Right lobe of liver (tissue), 6 donors: ENCODE data around the gene NPHP3. TPM values are rescaled to one million over a fixed set of nuclear protein-coding genes. Genes with fewer than 3 reads are reported as not detected.

ENCODE experiments used
- ATAC-seq, 4 donors: fragments of 200-7000 bp; cut with Tn5 transposase; one replicate each; pipeline ENCODE4 v1.9.1; 2020; ENCODE audit warnings: mild to moderate bottlenecking in 4 of 4, moderate library complexity in 4 of 4
- DNase-seq, 3 donors: peaks; one replicate each; pipeline ENCODE4 v3.0.0-alpha.2; 2020
- H3K27ac ChIP-seq, 3 donors: fragments of 200-600 bp; one replicate each; pipeline ENCODE4 v1.8.0; 2022
- H3K27me3 ChIP-seq, 2 donors: fragments of 200-600 bp; one replicate each; pipeline ENCODE4 v1.8.0; 2022
- H3K36me3 ChIP-seq, 4 donors: fragments of 200-600 bp; sonication (generic) in 1 of 4; one replicate each; pipeline versions ENCODE4 v1.5.1 to v1.8.0; 2017 to 2022; ENCODE audit warnings: control low read depth in 1 of 4
- H3K4me1 ChIP-seq, 4 donors: fragments of 200-600 bp; sonication (generic) in 1 of 4; one replicate each; pipeline versions ENCODE4 v1.5.1 to v1.8.0; 2017 to 2022; ENCODE audit warnings: control low read depth in 1 of 4
- H3K4me3 ChIP-seq, 3 donors: fragments of 200-600 bp; one replicate each; pipeline ENCODE4 v1.8.0; 2022
- H3K9me3 ChIP-seq, 4 donors: fragments of 200-600 bp; sonication (generic) in 1 of 4; one replicate each; pipeline versions ENCODE4 v1.5.1 to v1.8.0; 2017 to 2022; ENCODE audit warnings: control low read depth in 1 of 4
- CTCF ChIP-seq, 4 donors: fragments of 200-600 bp in 3 of 4; fragments of 450-650 bp in 1 of 4; IDR thresholded peaks; one replicate each; pipeline versions ENCODE4 v1.5.1 to v1.8.0; 2016 to 2022; ENCODE audit warnings: antibody characterized with exemption in 4 of 4, mild to moderate bottlenecking in 2 of 4
- POLR2A ChIP-seq: fragments of 450-650 bp; IDR thresholded peaks from one replicate; pipeline ENCODE4 v1.6.1; 2017; ENCODE audit warnings: antibody characterized with exemption, mild to moderate bottlenecking
- WGBS: methylation state at CpG from one replicate; pipeline ENCODE4 v1.1.6; 2018; ENCODE audit warnings: low coverage, low lambda C conversion rate; ENCODE audit not compliant: insufficient coverage; ENCODE audit errors: missing lambda C conversion rate; 5-methylcytosine and 5-hydroxymethylcytosine counted together
- intact Hi-C, 2 donors: fragments of 100-400 bp; cut with DNase I; formaldehyde crosslinking; loops; one replicate each; pipeline versions ENCODE4 v1.11.2 to v1.14.1; 2022
- long read RNA-seq: library from polyadenylated mRNA; unstranded; transcript quantifications from one replicate; pipeline ENCODE4 v2.0.0, GENCODE V29; 2019
- total RNA-seq, 6 experiments: library from RNA; depleted of rRNA in 2 of 6; stranded (reverse); fragments of >200 nt in 2 of 6; fragmentation: NEBNext Ultra II Directional in 3 of 6; extraction: Animal tissue kit (Norgen Biotek cat#: 25700) in 3 of 6; gene quantifications; one replicate each; pipeline versions ENCODE4 v1.1.0 to v1.2.4, GENCODE V29; 2016 to 2023
- donor health status: DM: no; HTN: yes; CAD: no.
- donor health status: DM: no; HTN: no; CAD: no.
- donor health status: DM: no; HTN: no; CAD: no.
- donor health status: DM: no; HTN: yes; CAD: no.
- donor health status: DM: no; HTN: yes; CAD: no.

The NPHP3 gene
- 10 to 100 TPM in 1 of 6 experiments, 1 to 10 TPM in 5; 6.5 to 11.4 (median 9.3) TPM for total RNA-seq
- long read RNA-seq: 0 reads

GRCh38 chr3:132722165-132723023, at the start of gene NPHP3:
NPHP3 (minus strand) TSS chr3:132722409; CDS start chr3:132722355, 54 bp downstream.
- 3% methylated on average over 56 of the region's 96 CpGs for WGBS
- Histone ChIP-seq H3K27me3 (no peaks in the 10 kb centered on the region), H3K4me3 (peak within 1 kb of the TSS; percentile 84 to 97 (median 95)), H3K27ac (peak within 1 kb of the TSS; percentile 85 to 96 (median 88)), H3K4me1 (peaks cover 0 to 16% (median 8%) of the 10 kb centered on the region in 4 donors), H3K9me3 (no peaks in the 10 kb centered on the region), H3K36me3 (peaks cover 0 to 12% (median 0%) of the 10 kb centered on the region in 4 donors)
- intact Hi-C loops: no loop called here
- ATAC-seq (peak; percentile 91 to 95 (median 91)), DNase-seq (peak; percentile 99 to 100 (median 99))
- TF ChIP-seq POLR2A (peak; percentile 93), CTCF (IDR thresholded peaks at IDR 0.05) (peak in 1 of 4 donors; percentile 0)

GRCh38 chr3:132758740-132759139, 36.5 kb upstream of the NPHP3 start:
- Histone ChIP-seq H3K9me3 (no peaks in the 10 kb centered on the region), H3K4me1 (no peaks in the 10 kb centered on the region), H3K36me3 (no peaks in the 10 kb centered on the region), H3K27me3 (no peaks in the 10 kb centered on the region), H3K27ac (no peak overlapping the region), H3K4me3 (no peak overlapping the region)
- DNase-seq: no peak
- TF ChIP-seq POLR2A (no peak), CTCF (IDR thresholded peaks at IDR 0.05) (no peak)
- ATAC-seq: no peak
- WGBS: 45% methylated on average over 2 of the region's 2 CpGs
- intact Hi-C loops: no loop called here

GRCh38 chr3:132756108-132756650, 34.0 kb upstream of the NPHP3 start:
- H3K9me3 ChIP-seq: no peaks in the 10 kb centered on the region
- no peaks in the 10 kb centered on the region for H3K36me3 ChIP-seq
- no peak for TF ChIP-seq POLR2A
- TF ChIP-seq CTCF (IDR thresholded peaks at IDR 0.05): no peak
- DNase-seq: no peak
- intact Hi-C loops: no loop called here
- H3K27ac ChIP-seq: no peak overlapping the region
- ATAC-seq: no peak
- 72% methylated on average over 3 of the region's 3 CpGs for WGBS
- no peaks in the 10 kb centered on the region for H3K27me3 ChIP-seq
- H3K4me3 ChIP-seq: no peak overlapping the region
- H3K4me1 ChIP-seq: no peaks in the 10 kb centered on the region

- Histone ChIP-seq H3K4me3 (no peak overlapping the region), H3K27ac (no peak overlapping the region), H3K9me3 (no peaks in the 10 kb centered on the region), H3K27me3 (no peaks in the 10 kb centered on the region), H3K36me3 (no peaks in the 10 kb centered on the region), H3K4me1 (no peaks in the 10 kb centered on the region)
- DNase-seq (no peak), ATAC-seq (no peak)
- TF ChIP-seq POLR2A (no peak), CTCF (IDR thresholded peaks at IDR 0.05) (no peak)
- intact Hi-C loops: no loop called here
These were observed 31.7 kb upstream of the NPHP3 start for GRCh38 chr3:132753946-132754345.
